AG04450 (cell line): ENCODE data around the gene TSR3. TPM values are rescaled to one million over a fixed set of nuclear protein-coding genes. Genes with fewer than 3 reads are reported as not detected.

Source experiments
- CTCF ChIA-PET: fragments of 300-600, 350-600 bp; formaldehyde crosslinking; extraction: SDS; loops from one replicate; lab custom pipeline; 2022; ENCODE audit warnings: antibody characterized with exemption, inconsistent platforms; lab: Charles Lee
- POLR2A ChIA-PET: fragments of 350-600 bp; formaldehyde crosslinking; extraction: SDS; loops from one replicate; lab custom pipeline; 2021; ENCODE audit warnings: antibody characterized with exemption, inconsistent platforms; lab: Yijun Ruan, JAX
- DNase-seq: peaks from one replicate; pipeline ENCODE4 v3.0.0-alpha.2; 2011; ENCODE audit warnings: low read depth, low spot score
- H3K27ac ChIP-seq: one replicate; pipeline ENCODE4 v1.5.1; 2012; ENCODE audit warnings: low read depth, low read length, control low read depth
- H3K27me3 ChIP-seq: one replicate; pipeline ENCODE4 v1.6.0; 2012; ENCODE audit warnings: low read length; ENCODE audit not compliant: control insufficient read depth, insufficient read depth
- H3K4me3 ChIP-seq: 2 replicates; pipeline ENCODE4 v1.5.1; 2011; ENCODE audit warnings: mild to moderate bottlenecking, low read depth, low read length, control low read depth
- H3K9me3 ChIP-seq: 2 replicates; pipeline ENCODE4 v1.5.1; 2012; ENCODE audit warnings: low read length; ENCODE audit not compliant: control insufficient read depth, insufficient read depth
- CTCF ChIP-seq: IDR thresholded peaks from 2 replicates; pipeline ENCODE4 v1.5.1; 2011; ENCODE audit warnings: low read depth, low read length, control low read depth, inconsistent platforms
- polyA plus RNA-seq: library from polyadenylated mRNA; depleted of rRNA; stranded (reverse); fragments of >200 nt; gene quantifications from 2 replicates; pipeline ENCODE4 v1.2.3, GENCODE V29; 2011

TSR3 gene
- polyA plus RNA-seq, 1 experiment, result 34.4 TPM

GRCh38 chr16:1343428-1344242 lies 8.0 kb downstream of the TSR3 start:
- TF ChIP-seq CTCF, result no peak
- POLR2A ChIA-PET, result interaction anchor here (0.6 to 0.7 kb wide), 2 partner anchors 20 to 607 kb away, joined by 3 read pairs; no protein-coding TSS in a partner anchor
- Histone ChIP-seq H3K27ac (no peak overlapping the region), H3K9me3 (no peaks in the 10 kb centered on the region; the same call in 1 of the 2 replicates), H3K27me3 (no peaks in the 10 kb centered on the region), H3K4me3 (0 out of 2 replicates have a peak overlapping the region, but pooled peaks have one; percentile 10)
- DNase-seq, result no peak
- CTCF ChIA-PET, result interaction anchor here (0.5 to 0.6 kb wide), 2 partner anchors 10 to 13 kb away, joined by 3 to 6 read pairs; no protein-coding TSS in a partner anchor

- peak; percentile 43 for DNase-seq
- no peak overlapping the region for H3K27ac ChIP-seq
- POLR2A ChIA-PET, result no interaction called here
- H3K4me3 ChIP-seq, result 0 out of 2 replicates have a peak overlapping the region, but pooled peaks have one; percentile 10
- CTCF ChIA-PET, result no interaction called here
- no peak for TF ChIP-seq CTCF
- H3K9me3 ChIP-seq, result no peaks in the 10 kb centered on the region; the same call in 1 of the 2 replicates
- H3K27me3 ChIP-seq, result no peaks in the 10 kb centered on the region
Measured at GRCh38 chr16:1342526-1343427, 8.9 kb downstream of the TSR3 start.

GRCh38 chr16:1341495-1342420 lies 9.9 kb downstream of the TSR3 start:
- CTCF ChIA-PET, result no interaction called here
- TF ChIP-seq CTCF, result no peak
- POLR2A ChIA-PET, result no interaction called here
- no peaks in the 10 kb centered on the region for H3K27me3 ChIP-seq
- no peak overlapping the region for H3K4me3 ChIP-seq
- no peak for DNase-seq
- no peaks in the 10 kb centered on the region; the same call in 1 of the 2 replicates for H3K9me3 ChIP-seq
- H3K27ac ChIP-seq, result no peak overlapping the region

- DNase-seq, result no peak
- no peak for TF ChIP-seq CTCF
- H3K27ac ChIP-seq, result no peak overlapping the region
- ChIA-PET CTCF (no interaction called here), POLR2A (no interaction called here)
- H3K9me3 ChIP-seq, result no peaks in the 10 kb centered on the region; the same call in 1 of the 2 replicates
- H3K27me3 ChIP-seq, result peaks cover 7% of the 10 kb centered on the region
- H3K4me3 ChIP-seq, result no peak overlapping the region
Measured at GRCh38 chr16:1340730-1341494, 10.8 kb downstream of the TSR3 start.
